Tibial artery (tissue), 4 donors: Measurements from ENCODE around the gene SLC31A2.
A peak's percentile ranks its signal among the peaks of the same experiment; 100 is the strongest.

ENCODE experiments used
- DNase-seq, 2 donors: peaks; one replicate each; pipeline ENCODE4 v3.0.0-alpha.2; 2019
- H3K27ac ChIP-seq, 2 donors: fragments of 200-600 bp; sonication (generic) in 1 of 2; 1 replicate in 1 of 2; 2 replicates in 1 of 2; pipeline ENCODE4 v1.5.1; 2018 to 2019; ENCODE audit warnings: mild to moderate bottlenecking in 1 of 2
- H3K27me3 ChIP-seq, 2 donors: fragments of 200-600 bp; sonication (generic) in 1 of 2; one replicate each; pipeline versions ENCODE4 v1.5.1 to v1.6.0; 2016 to 2019
- H3K36me3 ChIP-seq, 3 donors: fragments of 200-600 bp; sonication (generic) in 2 of 3; one replicate each; pipeline ENCODE4 v1.5.1; 2016 to 2019; ENCODE audit warnings: mild to moderate bottlenecking in 2 of 3
- H3K4me1 ChIP-seq, 4 donors: fragments of 200-600 bp; sonication (generic) in 2 of 4; 1 replicate in 3 of 4; 2 replicates in 1 of 4; pipeline ENCODE4 v1.5.1; 2016 to 2019
- H3K4me3 ChIP-seq, 2 donors: fragments of 200-600 bp; sonication (generic) in 1 of 2; 1 replicate in 1 of 2; 2 replicates in 1 of 2; pipeline ENCODE4 v1.5.1; 2018 to 2019; ENCODE audit warnings: mild to moderate bottlenecking in 2 of 2
- H3K9me3 ChIP-seq, 3 donors: fragments of 200-600 bp; sonication (generic) in 1 of 3; one replicate each; pipeline ENCODE4 v1.5.1; 2016 to 2019
- intact Hi-C: fragments of 100-400 bp; cut with DNase I; formaldehyde crosslinking; loops from one replicate; pipeline ENCODE4 v1.15.0; 2023; ENCODE audit warnings: low total_unique reads
- TF ChIP-seq, protein P1 (sequence below), 2 experiments: fragments of 200-600 bp in 1 of 2; fragments of 450-650 bp in 1 of 2; IDR thresholded peaks; one replicate each; pipeline ENCODE4 v1.5.1; 2017 to 2019; ENCODE audit warnings: antibody characterized with exemption in 2 of 2, mild to moderate bottlenecking in 1 of 2, moderate library complexity in 1 of 2

SLC31A2 gene

DNA sequence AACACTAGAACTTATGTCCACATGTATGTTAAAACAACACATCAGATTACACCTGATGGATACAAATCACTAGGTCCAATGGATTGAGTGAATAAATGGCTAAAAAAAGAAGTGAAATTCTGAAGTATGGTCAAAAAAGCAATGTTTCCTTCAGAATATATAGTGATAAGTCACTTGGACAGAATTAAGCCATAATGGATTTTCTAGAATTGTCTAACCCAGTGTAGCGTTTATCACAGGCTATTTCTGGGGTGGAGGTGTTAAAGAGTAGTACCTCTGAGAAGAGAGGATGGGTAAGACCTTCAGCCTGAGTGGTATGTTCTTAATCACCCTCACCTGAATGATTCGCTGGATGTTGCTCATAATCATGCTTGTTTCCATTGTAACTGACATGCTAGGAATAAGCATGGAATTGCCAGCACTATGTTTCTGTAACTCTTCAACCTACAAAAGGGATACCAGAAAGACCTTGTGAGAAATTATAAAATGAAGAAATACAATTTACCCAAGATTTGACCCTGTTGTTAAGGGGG is 33.2 kb downstream of the SLC31A2 start:
- TF ChIP-seq, protein P1, sequence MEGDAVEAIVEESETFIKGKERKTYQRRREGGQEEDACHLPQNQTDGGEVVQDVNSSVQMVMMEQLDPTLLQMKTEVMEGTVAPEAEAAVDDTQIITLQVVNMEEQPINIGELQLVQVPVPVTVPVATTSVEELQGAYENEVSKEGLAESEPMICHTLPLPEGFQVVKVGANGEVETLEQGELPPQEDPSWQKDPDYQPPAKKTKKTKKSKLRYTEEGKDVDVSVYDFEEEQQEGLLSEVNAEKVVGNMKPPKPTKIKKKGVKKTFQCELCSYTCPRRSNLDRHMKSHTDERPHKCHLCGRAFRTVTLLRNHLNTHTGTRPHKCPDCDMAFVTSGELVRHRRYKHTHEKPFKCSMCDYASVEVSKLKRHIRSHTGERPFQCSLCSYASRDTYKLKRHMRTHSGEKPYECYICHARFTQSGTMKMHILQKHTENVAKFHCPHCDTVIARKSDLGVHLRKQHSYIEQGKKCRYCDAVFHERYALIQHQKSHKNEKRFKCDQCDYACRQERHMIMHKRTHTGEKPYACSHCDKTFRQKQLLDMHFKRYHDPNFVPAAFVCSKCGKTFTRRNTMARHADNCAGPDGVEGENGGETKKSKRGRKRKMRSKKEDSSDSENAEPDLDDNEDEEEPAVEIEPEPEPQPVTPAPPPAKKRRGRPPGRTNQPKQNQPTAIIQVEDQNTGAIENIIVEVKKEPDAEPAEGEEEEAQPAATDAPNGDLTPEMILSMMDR (IDR thresholded peaks at IDR 0.05), result no peak
- no peaks in the 10 kb centered on the region for H3K27me3 ChIP-seq
- no peaks in the 10 kb centered on the region for H3K9me3 ChIP-seq
- no peak overlapping the region for H3K27ac ChIP-seq
- no peaks in the 10 kb centered on the region for H3K4me1 ChIP-seq
- no peak for DNase-seq
- peaks cover 93 to 96% (median 96%) of the 10 kb centered on the region in 3 donors for H3K36me3 ChIP-seq
- intact Hi-C loops, result no loop called here
- no peak overlapping the region for H3K4me3 ChIP-seq

- no peaks in the 10 kb centered on the region for H3K9me3 ChIP-seq
- TF ChIP-seq, protein P1 (IDR thresholded peaks at IDR 0.05), result no peak
- no peak for DNase-seq
- peaks cover 89 to 96% (median 91%) of the 10 kb centered on the region in 3 donors for H3K36me3 ChIP-seq
- no peaks in the 10 kb centered on the region for H3K27me3 ChIP-seq
- intact Hi-C loops, result no loop called here
- H3K4me3 ChIP-seq, result no peak overlapping the region
- H3K4me1 ChIP-seq, result no peaks in the 10 kb centered on the region
- H3K27ac ChIP-seq, result no peak overlapping the region
Observed at GRCh38 chr9:113184539-113184938, 33.7 kb downstream of the SLC31A2 start.

DNA sequence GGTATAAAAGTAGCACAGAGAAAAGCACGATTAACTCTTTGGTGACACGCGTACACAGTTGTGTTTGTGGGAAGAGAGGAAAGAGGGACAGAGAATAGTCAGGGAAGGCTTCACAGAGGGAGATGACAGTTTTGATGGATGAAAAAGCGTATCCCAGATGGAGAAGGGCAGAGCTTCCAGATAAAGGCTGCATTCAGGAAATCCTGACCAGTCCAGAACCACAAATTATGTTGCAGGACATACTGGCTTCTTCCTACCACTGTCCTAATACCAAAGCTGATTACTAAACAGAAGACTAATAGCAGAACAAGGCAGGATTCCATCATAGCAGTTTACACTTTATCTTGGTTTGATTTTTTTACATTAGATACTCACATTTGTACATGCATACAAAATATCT is 34.5 kb downstream of the SLC31A2 start:
- intact Hi-C loops, result no loop called here
- Histone ChIP-seq H3K4me3 (no peak overlapping the region), H3K27ac (no peak overlapping the region), H3K27me3 (no peaks in the 10 kb centered on the region), H3K36me3 (peaks cover 87 to 97% (median 89%) of the 10 kb centered on the region in 3 donors), H3K9me3 (no peaks in the 10 kb centered on the region), H3K4me1 (no peaks in the 10 kb centered on the region)
- DNase-seq, result no peak
- TF ChIP-seq, protein P1 (IDR thresholded peaks at IDR 0.05), result no peak

- no peaks in the 10 kb centered on the region for H3K27me3 ChIP-seq
- no peaks in the 10 kb centered on the region for H3K4me1 ChIP-seq
- no peak overlapping the region for H3K27ac ChIP-seq
- DNase-seq, result no peak
- H3K9me3 ChIP-seq, result no peaks in the 10 kb centered on the region
- intact Hi-C loops, result no loop called here
- H3K4me3 ChIP-seq, result no peak overlapping the region
- TF ChIP-seq, protein P1 (IDR thresholded peaks at IDR 0.05), result no peak
- peaks cover 85 to 96% (median 90%) of the 10 kb centered on the region in 3 donors for H3K36me3 ChIP-seq
Observed at GRCh38 chr9:113186137-113186755, 35.4 kb downstream of the SLC31A2 start.

GRCh38 chr9:113187929-113188595 is 37.3 kb downstream of the SLC31A2 start:
- peaks cover 73 to 91% (median 82%) of the 10 kb centered on the region in 3 donors for H3K36me3 ChIP-seq
- no peaks in the 10 kb centered on the region for H3K27me3 ChIP-seq
- peak overlapping the region in 1 of 2 donors; percentile 29 for H3K27ac ChIP-seq
- intact Hi-C loops, result no loop called here
- H3K4me3 ChIP-seq, result no peak overlapping the region
- H3K9me3 ChIP-seq, result no peaks in the 10 kb centered on the region
- H3K4me1 ChIP-seq, result no peaks in the 10 kb centered on the region
- peak; percentile 82 to 86 for DNase-seq
- TF ChIP-seq, protein P1 (IDR thresholded peaks at IDR 0.05), result no peak
